Naive B cell (primary cell): ENCODE measurements around the gene FKBP2. TPM values are rescaled to one million over a fixed set of nuclear protein-coding genes. Genes with fewer than 3 reads are reported as not detected.

ENCODE experiments used
- ATAC-seq, 2 donors: fragments of 150-1000 bp; cut with Tn5 transposase; 2 replicates each; pipeline ENCODE4 v1.10.0; 2021; ENCODE audit warnings: low read depth in 2 of 2, mild to moderate bottlenecking in 2 of 2, moderate library complexity in 2 of 2
- DNase-seq: peaks from one replicate; pipeline ENCODE4 v3.0.0; 2022
- H3K27ac Mint-ChIP-seq, 6 donors: one replicate each; pipeline ENCODE4 v1.8.0; 2020 to 2022; ENCODE audit warnings: mild to moderate bottlenecking in 6 of 6, mixed read lengths in 6 of 6, moderate library complexity in 5 of 6, inconsistent platforms in 2 of 6
- H3K27me3 Mint-ChIP-seq, 3 donors: one replicate each; pipeline ENCODE4 v1.8.0; 2021 to 2022; ENCODE audit warnings: mixed read lengths in 3 of 3, mild to moderate bottlenecking in 1 of 3
- H3K36me3 Mint-ChIP-seq, 2 donors: one replicate each; pipeline ENCODE4 v1.8.0; 2020 to 2022; ENCODE audit warnings: mixed read lengths in 2 of 2, inconsistent platforms in 1 of 2, mild to moderate bottlenecking in 1 of 2
- H3K4me1 Mint-ChIP-seq, 3 donors: one replicate each; pipeline ENCODE4 v1.8.0; 2020 to 2022; ENCODE audit warnings: mixed read lengths in 3 of 3, inconsistent platforms in 1 of 3, mild to moderate bottlenecking in 1 of 3, moderate library complexity in 1 of 3
- H3K4me3 Mint-ChIP-seq, 8 donors: one replicate each; pipeline ENCODE4 v1.8.0; 2020 to 2022; ENCODE audit warnings: mild to moderate bottlenecking in 8 of 8, mixed read lengths in 8 of 8, moderate library complexity in 8 of 8, inconsistent platforms in 2 of 8
- H3K9me3 Mint-ChIP-seq, 7 donors: one replicate each; pipeline ENCODE4 v1.8.0; 2020 to 2022; ENCODE audit warnings: mixed read lengths in 7 of 7, mild to moderate bottlenecking in 5 of 7, inconsistent platforms in 2 of 7, moderate library complexity in 1 of 7
- polyA plus RNA-seq, 6 donors: library from polyadenylated mRNA; unstranded; fragments of 300-500 nt; fragmentation: Illumina TruSeq; gene quantifications; one replicate each; pipeline ENCODE4 v1.2.3, GENCODE V29; 2021; ENCODE audit warnings: low read depth in 6 of 6

FKBP2 gene
- polyA plus RNA-seq, 6 donors from 2014 or later, result 65.3 to 94.8 (median 79.8) TPM

DNA sequence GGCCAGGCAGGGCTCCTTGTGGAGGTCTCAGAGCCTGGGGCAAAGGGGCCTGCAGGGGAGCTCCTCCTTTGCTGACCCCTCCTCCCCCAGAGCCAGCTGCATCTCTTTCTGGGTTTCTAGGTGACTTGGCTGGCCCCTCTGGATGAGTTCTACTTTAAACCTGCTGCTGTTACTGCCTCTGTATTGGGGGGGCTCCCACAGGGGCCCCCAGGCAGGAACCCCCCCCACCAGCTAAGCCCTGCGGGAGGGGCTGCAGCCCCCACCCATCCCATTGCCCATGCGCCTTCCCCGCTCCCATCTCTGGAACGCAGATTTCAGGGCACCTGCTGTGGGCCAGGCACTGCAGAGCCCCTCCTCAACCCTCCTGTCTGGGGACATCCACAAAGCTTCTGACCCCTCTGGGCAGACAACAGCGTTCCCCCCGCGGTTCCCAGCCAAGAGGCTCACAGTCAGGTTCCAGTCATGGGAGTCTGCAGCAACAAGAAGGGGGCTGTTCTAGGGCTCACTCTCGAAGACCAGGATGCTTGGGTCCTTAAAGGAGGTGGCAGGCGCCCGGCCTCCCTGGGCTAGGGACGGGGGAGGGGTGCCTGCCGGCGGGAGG is 9.6 kb downstream of the FKBP2 start:
- peak overlapping the region; percentile 60 to 92 (median 86) for H3K4me3 Mint-ChIP-seq
- H3K4me1 Mint-ChIP-seq, result peaks cover 30 to 46% (median 31%) of the 10 kb centered on the region in 3 donors
- no peaks in the 10 kb centered on the region for H3K27me3 Mint-ChIP-seq
- no peaks in the 10 kb centered on the region for H3K36me3 Mint-ChIP-seq
- no peak for ATAC-seq
- H3K27ac Mint-ChIP-seq, result peak overlapping the region in 1 of 6 donors; percentile 79
- no peak for DNase-seq
- no peaks in the 10 kb centered on the region for H3K9me3 Mint-ChIP-seq

DNA sequence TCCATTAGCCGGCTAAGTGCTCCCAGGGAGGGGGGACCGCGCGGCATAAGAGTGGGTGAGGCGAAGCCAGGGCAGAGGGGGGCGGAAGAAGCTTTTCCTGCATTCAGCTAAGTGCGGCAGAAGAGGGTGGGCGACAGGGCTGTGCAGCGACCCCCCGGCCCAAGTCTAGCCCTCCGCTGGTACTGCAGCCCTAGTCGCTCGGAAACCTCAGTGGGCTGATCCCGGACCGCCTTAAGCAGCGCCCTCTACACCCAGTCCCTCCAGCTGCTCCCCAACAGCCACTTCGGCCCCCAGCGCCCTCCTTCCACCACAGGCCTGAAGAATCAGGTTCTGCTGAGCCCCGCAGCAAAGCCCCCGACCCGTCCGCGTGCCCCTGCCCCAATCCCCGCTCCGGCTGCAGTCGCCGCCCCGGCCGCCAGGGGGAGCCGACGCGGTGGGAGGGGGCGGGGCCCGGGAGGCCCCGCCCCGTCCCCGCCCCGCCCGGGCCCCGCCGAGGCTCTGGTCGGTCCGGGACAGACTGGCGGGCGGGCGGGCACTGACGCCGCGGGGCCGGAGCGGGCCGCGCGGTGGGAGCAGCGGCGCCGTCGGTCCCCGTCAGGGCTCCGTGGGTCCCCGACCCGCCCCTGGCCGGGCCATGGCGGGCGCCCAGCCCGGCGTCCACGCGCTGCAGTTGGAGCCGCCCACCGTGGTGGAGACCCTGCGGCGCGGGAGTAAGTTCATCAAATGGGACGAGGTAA is 10.3 kb downstream of the FKBP2 start, which contains the start of gene PLCB3:
TSS of gene PLCB3 (plus strand) at position 515 of the 737 bp plus-strand sequence. CDS start at position 635, 120 bp downstream.
- H3K27ac Mint-ChIP-seq, result peak within 1 kb of the TSS; percentile 14 to 94 (median 78)

DNA sequence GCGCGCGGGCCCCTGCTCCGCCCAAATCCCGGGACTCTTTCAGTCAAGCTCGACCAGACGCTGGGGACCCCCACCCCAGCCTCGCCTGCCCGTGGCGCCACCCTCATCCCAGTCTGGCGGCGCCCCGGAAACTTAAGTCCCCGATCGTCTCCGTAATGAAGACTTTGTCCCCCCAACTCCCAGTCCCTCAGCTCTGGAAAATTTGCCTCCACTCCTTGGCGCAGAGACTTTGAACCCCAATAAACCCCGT is 10.8 kb downstream of the FKBP2 start:
- H3K27ac Mint-ChIP-seq, result peak overlapping the region in 4 of 6 donors; percentile 72 to 94 (median 82)
- no peaks in the 10 kb centered on the region for H3K27me3 Mint-ChIP-seq
- H3K9me3 Mint-ChIP-seq, result no peaks in the 10 kb centered on the region
- H3K36me3 Mint-ChIP-seq, result no peaks in the 10 kb centered on the region
- H3K4me3 Mint-ChIP-seq, result peak overlapping the region; percentile 83 to 94 (median 89)
- H3K4me1 Mint-ChIP-seq, result peaks cover 24 to 39% (median 25%) of the 10 kb centered on the region in 3 donors
- no peak for ATAC-seq
- DNase-seq, result no peak

More for the DNA sequence above, 10.3 kb downstream of the FKBP2 start, which contains the start of gene PLCB3:
- Mint-ChIP-seq H3K36me3 (no peaks in the 10 kb centered on the region), H3K4me3 (peak within 1 kb of the TSS; percentile 85 to 94 (median 90)), H3K9me3 (no peaks in the 10 kb centered on the region), H3K27me3 (no peaks in the 10 kb centered on the region), H3K4me1 (peaks cover 25 to 40% (median 25%) of the 10 kb centered on the region in 3 donors)
- ATAC-seq (peak; percentile 54 to 56), DNase-seq (peak; percentile 62)

DNA sequence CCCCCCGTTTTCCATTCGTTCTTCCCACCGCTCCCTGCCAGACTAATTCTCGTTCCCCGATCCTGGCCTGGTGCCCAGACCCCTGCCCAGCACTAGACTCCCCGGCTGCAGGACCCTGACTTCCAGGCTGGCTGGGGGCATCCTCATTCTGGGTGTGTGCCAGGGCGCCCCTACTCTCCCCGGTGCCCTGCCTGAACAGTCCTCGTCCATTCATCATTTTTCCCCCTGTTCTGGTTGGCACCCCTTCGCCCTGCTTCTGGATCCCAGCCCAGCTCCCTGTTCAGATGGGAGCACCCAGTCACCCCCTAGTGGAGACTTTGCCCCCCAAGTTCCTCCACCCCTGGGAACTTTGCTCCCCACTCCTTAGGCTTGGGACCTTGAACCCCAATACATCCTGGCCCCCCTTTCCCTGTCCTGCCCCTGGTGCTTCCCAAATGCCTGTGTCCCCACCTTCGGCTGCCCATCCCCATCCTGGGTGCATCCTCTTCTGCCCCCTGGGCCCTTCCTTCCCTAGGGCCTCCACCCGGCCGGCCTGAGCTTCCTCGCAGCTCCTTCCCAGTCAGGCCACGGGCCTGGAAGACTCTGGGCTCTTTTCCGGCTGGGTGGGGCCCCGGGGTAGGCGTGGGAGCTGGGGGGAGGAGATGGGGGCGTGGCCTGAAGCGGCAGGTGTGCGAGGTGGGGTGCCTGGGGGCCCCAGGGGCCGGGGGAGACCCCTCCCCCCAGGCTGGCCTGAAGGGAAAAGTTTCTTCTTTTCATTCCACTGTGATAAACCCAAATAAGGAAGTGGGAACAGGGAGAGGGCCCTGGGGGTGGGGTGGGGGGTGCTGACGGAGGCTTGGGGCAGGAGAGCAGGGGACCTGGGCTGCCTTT is 11.3 kb downstream of the FKBP2 start:
- Mint-ChIP-seq H3K4me3 (peak overlapping the region; percentile 83 to 94 (median 89)), H3K4me1 (peaks cover 19 to 33% (median 25%) of the 10 kb centered on the region in 3 donors), H3K9me3 (no peaks in the 10 kb centered on the region), H3K27ac (peak overlapping the region in 5 of 6 donors; percentile 53 to 94 (median 79)), H3K36me3 (no peaks in the 10 kb centered on the region), H3K27me3 (no peaks in the 10 kb centered on the region)
- ATAC-seq (peak in 1 of 2 donors; percentile 5), DNase-seq (no peak)

DNA sequence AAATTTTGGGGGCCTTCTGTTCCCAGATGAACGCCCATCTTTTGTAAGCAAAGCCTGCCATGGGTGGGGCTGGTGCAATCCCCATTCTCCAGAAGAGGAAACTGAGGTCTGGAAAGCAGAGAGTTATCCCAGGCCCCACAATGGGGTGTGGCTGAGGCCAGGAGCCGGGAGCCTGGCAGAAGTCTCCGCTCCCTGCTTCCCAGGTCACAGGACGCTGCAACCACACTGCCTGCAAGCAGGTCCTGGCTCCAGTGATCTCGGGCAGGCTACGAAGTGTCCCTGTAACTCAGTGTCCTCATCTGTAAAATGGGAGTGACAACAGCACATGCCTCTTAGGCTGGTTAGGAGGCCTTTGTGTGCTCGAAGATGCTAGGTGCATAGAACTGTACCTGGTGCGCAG is 12.1 kb downstream of the FKBP2 start:
- Mint-ChIP-seq H3K27me3 (no peaks in the 10 kb centered on the region), H3K4me3 (peak overlapping the region; percentile 6 to 90 (median 54))
- no peak for ATAC-seq

DNA sequence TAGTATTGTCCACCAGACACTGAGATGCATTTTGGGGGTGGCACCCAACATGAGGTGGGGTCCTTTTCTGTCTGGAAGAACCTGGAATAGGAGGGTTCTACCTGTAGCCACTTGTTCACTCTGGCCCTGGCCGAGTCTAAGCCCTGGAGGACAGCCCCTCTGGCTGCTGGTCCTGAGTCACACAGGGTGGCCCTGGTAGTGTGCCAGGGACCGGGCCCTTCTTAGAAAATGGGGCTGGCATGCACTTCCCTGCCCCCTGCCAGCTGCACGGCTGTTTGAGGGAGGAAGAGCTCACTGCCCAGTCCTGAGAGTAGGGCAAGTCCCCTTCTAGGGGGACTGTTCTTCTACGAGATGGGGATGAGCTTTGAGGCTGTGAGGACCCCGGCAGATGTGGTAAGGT is 12.6 kb downstream of the FKBP2 start:
- Mint-ChIP-seq H3K4me3 (peak overlapping the region in 4 of 8 donors; percentile 20 to 79 (median 42)), H3K27me3 (no peaks in the 10 kb centered on the region), H3K9me3 (no peaks in the 10 kb centered on the region), H3K4me1 (peaks cover 14 to 21% (median 19%) of the 10 kb centered on the region in 3 donors), H3K27ac (no peak overlapping the region), H3K36me3 (no peaks in the 10 kb centered on the region)
- DNase-seq (no peak), ATAC-seq (no peak)

More for the DNA sequence above, 12.1 kb downstream of the FKBP2 start:
- H3K4me1 Mint-ChIP-seq, result peaks cover 17 to 25% (median 21%) of the 10 kb centered on the region in 3 donors
- no peak overlapping the region for H3K27ac Mint-ChIP-seq
- no peak for DNase-seq
- no peaks in the 10 kb centered on the region for H3K36me3 Mint-ChIP-seq
- H3K9me3 Mint-ChIP-seq, result no peaks in the 10 kb centered on the region

DNA sequence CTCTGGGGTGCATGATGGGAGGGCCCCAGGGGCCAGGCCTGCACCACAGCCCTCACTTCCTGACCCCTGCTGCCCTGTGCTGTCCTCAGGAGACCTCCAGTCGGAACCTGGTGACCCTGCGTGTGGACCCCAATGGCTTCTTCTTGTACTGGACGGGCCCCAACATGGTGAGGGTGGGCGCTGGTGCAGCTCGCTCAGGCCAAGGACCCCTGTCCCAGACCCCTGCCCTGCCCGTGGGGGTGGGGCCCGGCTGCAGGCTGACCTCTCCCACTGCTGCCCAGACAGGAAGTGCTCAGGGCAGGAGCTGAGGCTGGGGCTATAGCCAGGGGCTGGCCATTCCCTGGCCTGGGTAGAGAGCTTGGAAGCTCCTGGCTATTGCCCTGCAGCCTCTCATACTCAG is 13.4 kb downstream of the FKBP2 start:
- Mint-ChIP-seq H3K9me3 (no peaks in the 10 kb centered on the region), H3K36me3 (peaks cover 0 to 1% of the 10 kb centered on the region in 2 donors), H3K27ac (no peak overlapping the region), H3K4me3 (peak overlapping the region in 1 of 8 donors; percentile 79), H3K27me3 (no peaks in the 10 kb centered on the region), H3K4me1 (peaks cover 14 to 19% (median 18%) of the 10 kb centered on the region in 3 donors)
- no peak for ATAC-seq
- DNase-seq, result no peak

DNA sequence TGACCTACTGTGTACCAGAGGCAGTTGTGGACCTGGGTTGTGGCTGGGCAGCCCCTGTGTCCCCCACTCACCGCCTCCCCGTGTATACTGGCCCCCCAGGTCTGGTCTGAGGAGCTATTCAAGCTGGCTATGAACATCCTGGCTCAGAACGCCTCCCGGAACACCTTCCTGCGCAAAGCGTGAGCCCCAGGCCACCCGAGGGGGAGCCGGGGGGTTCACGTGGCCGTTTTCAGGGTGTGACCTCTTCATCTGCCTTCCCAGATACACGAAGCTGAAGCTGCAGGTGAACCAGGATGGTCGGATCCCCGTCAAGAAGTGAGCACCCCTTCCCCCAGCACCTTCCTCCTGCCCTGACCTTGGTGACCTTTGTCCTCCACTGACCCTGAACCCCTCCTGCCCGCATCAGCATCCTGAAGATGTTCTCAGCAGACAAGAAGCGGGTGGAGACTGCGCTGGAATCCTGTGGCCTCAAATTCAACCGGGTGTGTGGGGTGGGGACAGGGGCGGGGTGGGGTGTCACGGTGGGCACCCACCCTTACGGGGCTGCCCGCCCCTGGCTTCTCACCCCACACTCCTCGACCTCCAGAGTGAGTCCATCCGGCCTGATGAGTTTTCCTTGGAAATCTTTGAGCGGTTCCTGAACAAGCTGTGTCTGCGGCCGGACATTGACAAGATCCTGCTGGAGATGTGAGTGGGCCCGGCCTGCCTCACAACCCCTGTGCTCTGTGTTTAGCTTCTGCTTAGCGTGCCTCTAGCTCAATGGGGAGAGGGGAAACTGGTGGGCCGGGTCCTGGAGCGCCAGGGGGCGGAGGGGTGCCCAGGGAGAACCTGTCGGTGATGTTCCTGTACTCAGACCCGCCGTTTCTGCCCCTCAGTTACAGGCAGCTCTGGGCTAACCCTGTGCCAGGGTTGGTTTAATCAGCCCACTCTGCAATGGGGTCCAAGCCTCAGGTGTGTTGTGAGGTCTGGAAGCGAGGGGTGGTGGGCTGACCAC is 14.5 kb downstream of the FKBP2 start:
- peak overlapping the region in 1 of 8 donors; percentile 34 for H3K4me3 Mint-ChIP-seq
- H3K36me3 Mint-ChIP-seq, result peaks cover 0 to 7% of the 10 kb centered on the region in 2 donors
- H3K27ac Mint-ChIP-seq, result no peak overlapping the region
- no peaks in the 10 kb centered on the region for H3K27me3 Mint-ChIP-seq
- ATAC-seq (no peak), DNase-seq (no peak)
- peaks cover 14 to 16% (median 14%) of the 10 kb centered on the region in 3 donors for H3K4me1 Mint-ChIP-seq
- no peaks in the 10 kb centered on the region for H3K9me3 Mint-ChIP-seq

DNA sequence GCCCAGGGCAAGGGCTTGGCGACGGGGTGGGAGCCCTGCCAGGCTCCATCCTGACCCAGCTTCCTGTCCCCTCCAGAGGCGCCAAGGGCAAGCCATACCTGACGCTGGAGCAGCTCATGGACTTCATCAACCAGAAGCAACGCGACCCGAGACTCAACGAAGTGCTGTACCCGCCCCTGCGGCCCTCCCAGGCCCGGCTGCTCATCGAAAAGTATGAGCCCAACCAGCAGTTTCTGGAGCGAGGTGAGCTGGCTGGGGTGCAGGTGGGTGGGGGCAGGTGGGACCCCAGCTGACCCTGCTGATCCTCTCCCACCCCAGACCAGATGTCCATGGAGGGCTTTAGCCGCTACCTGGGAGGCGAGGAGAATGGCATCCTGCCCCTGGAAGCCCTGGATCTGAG is 15.4 kb downstream of the FKBP2 start:
- Mint-ChIP-seq H3K4me3 (no peak overlapping the region), H3K27me3 (no peaks in the 10 kb centered on the region), H3K27ac (no peak overlapping the region), H3K9me3 (no peaks in the 10 kb centered on the region), H3K4me1 (peaks cover 9 to 16% (median 10%) of the 10 kb centered on the region in 3 donors), H3K36me3 (peaks cover 0 to 7% of the 10 kb centered on the region in 2 donors)
- DNase-seq (no peak), ATAC-seq (no peak)

DNA sequence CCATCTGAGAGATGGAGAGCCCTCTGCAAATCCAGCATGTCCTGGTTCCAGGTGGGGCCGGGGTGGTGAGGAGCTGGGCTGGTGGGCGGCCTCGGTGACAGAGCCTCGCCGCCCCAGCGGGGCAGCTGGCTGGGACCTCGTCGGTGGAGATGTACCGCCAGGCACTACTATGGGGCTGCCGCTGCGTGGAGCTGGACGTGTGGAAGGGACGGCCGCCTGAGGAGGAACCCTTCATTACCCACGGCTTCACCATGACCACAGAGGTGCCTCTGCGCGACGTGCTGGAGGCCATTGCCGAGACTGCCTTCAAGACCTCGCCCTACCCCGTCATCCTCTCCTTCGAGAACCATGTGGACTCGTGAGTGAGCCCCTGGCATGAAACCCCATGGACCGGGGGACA is 17.5 kb downstream of the FKBP2 start:
- Mint-ChIP-seq H3K36me3 (peaks cover 0 to 7% of the 10 kb centered on the region in 2 donors), H3K27ac (peak overlapping the region in 1 of 6 donors; percentile 7), H3K4me3 (no peak overlapping the region), H3K9me3 (no peaks in the 10 kb centered on the region), H3K4me1 (peaks cover 0 to 6% (median under 1%) of the 10 kb centered on the region in 3 donors), H3K27me3 (no peaks in the 10 kb centered on the region)
- ATAC-seq (no peak), DNase-seq (no peak)

DNA sequence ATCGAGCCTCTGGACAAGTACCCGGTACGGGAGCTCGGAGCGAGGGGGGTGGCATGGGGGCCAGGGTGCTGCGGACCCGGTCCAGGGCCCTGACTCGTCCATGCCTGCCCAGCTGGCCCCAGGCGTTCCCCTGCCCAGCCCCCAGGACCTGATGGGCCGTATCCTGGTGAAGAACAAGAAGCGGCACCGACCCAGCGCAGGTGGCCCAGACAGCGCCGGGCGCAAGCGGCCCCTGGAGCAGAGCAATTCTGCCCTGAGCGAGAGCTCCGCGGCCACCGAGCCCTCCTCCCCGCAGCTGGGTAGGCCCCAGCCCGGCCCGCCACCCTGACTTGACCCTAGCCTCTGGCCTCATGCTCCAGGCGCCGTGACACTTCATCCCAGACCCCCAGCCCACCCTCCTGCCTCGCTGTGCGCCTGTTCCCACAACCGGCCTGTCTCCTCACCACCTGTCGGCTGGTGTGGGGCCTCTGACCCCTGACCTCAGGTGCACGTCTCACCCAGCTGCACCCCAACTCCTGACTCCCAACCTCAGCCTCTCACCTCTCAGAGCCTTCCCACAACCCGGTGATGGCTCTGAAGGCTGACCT is 18.1 kb downstream of the FKBP2 start:
- no peak for ATAC-seq
- Mint-ChIP-seq H3K27me3 (no peaks in the 10 kb centered on the region), H3K9me3 (no peaks in the 10 kb centered on the region), H3K27ac (no peak overlapping the region), H3K4me3 (no peak overlapping the region), H3K36me3 (peaks cover 0 to 7% of the 10 kb centered on the region in 2 donors), H3K4me1 (peaks cover 0 to 6% (median 0%) of the 10 kb centered on the region in 3 donors)
- DNase-seq, result no peak

DNA sequence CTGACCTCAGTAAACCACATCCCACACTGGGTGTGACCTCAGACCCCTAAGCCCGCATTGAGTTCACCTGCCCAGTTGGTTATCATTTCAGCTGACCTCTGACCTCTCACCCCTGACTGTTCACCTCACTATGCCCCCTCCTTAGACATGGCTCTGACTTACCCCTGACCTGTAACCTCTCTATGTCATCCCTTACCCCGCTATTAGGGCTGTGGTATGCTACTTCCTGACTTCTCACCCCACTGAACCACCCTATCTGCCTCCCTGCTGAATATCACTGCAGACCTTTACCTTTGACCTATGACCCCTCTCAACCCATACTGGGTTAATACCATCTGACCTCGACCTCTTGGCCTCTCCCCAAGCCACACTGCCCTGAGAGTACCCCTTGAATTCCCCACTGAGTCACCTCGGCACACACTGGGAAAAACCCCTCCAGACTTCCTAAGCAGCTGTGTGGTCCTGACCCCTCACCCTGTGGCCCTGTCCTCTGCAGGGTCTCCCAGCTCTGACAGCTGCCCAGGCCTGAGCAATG is 18.7 kb downstream of the FKBP2 start:
- no peak overlapping the region for H3K4me3 Mint-ChIP-seq
- no peak for DNase-seq

More for the DNA sequence above, 18.7 kb downstream of the FKBP2 start:
- no peak for ATAC-seq
- Mint-ChIP-seq H3K36me3 (peaks cover 0 to 7% of the 10 kb centered on the region in 2 donors), H3K9me3 (no peaks in the 10 kb centered on the region), H3K27ac (no peak overlapping the region), H3K4me1 (peaks cover 0 to 6% (median 0%) of the 10 kb centered on the region in 3 donors), H3K27me3 (no peaks in the 10 kb centered on the region)
